Mucosa of stomach (tissue), 1 donor: ENCODE data around the gene NFIA.

Experiments used
- H3K27me3 ChIP-seq: one replicate; pipeline ENCODE4 v1.7.0; 2013; ENCODE audit warnings: mild to moderate bottlenecking, low read length; ENCODE audit not compliant: control insufficient read depth, insufficient read depth
- H3K36me3 ChIP-seq: one replicate; pipeline ENCODE4 v1.7.0; 2013; ENCODE audit warnings: low read length; ENCODE audit not compliant: control insufficient read depth, insufficient read depth
- H3K4me1 ChIP-seq: one replicate; pipeline ENCODE4 v1.7.0; 2013; ENCODE audit warnings: mild to moderate bottlenecking, low read length; ENCODE audit not compliant: control insufficient read depth, insufficient read depth
- H3K4me3 ChIP-seq: one replicate; pipeline ENCODE4 v1.7.0; 2013; ENCODE audit warnings: low read length
- H3K9ac ChIP-seq: one replicate; pipeline ENCODE4 v1.7.0; 2013; ENCODE audit warnings: mild to moderate bottlenecking, low read length, moderate library complexity
- H3K9me3 ChIP-seq: one replicate; pipeline ENCODE4 v1.7.0; 2013; ENCODE audit warnings: mild to moderate bottlenecking, low read length, moderate library complexity; ENCODE audit not compliant: control insufficient read depth
- donor health status: Pancreatic carcinoma.

Gene NFIA

DNA sequence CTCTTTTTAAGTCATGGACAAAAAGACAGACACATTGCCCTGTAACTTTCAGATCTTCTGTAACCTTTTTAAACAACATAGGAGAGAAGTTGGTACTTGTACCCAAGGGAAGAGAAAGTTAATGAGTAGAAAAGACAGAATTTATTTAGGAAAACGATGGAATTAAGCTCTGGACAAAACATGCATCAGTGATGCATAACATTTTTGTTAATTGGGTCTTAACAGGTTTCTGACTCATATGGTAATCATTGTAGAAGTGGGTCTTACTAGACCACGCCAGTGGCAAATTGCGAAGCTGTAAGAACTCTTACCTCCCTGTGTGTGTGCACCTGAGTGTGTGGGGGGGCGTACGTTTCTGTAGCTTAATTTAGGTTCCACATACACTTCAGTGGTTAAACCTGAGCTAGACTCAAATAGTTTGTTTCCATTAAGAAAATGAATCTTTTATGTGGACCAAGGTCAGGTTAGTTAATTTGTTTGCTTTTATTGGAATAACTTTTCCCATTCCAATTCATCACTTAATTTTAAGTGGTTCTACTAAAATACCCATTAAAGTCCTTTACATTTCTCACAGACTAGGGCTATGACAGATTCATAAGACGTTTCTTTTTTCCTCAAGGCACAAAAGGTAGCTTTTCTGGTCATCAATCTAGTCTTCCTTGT is 48.1 kb downstream of the NFIA start:
- Histone ChIP-seq H3K9ac (no peak overlapping the region), H3K4me3 (no peak overlapping the region), H3K36me3 (no peaks in the 10 kb centered on the region), H3K4me1 (peaks cover 13% of the 10 kb centered on the region), H3K9me3 (no peaks in the 10 kb centered on the region), H3K27me3 (no peaks in the 10 kb centered on the region)

DNA sequence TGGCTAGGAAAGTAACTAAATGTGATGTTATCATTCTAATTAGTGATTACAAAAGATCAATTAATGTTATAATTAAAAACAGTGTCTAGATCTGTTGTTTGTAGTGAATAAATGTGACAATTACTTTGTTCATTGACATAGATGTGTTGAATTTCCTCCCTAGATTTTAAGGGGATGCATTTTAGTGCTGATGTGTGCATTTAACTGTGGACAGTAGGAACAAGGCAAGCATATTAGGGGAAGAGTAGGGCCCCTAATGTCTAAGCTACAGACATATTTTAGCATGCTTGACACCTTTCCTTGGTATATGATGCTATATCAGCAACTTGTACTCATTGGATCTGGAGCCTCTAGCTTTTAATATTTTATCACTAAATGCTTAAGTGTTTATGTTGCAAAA is 48.9 kb downstream of the NFIA start:
- H3K27me3 ChIP-seq, result no peaks in the 10 kb centered on the region
- no peak overlapping the region for H3K9ac ChIP-seq
- no peaks in the 10 kb centered on the region for H3K9me3 ChIP-seq
- H3K4me3 ChIP-seq, result no peak overlapping the region
- H3K36me3 ChIP-seq, result no peaks in the 10 kb centered on the region
- H3K4me1 ChIP-seq, result peaks cover 13% of the 10 kb centered on the region

DNA sequence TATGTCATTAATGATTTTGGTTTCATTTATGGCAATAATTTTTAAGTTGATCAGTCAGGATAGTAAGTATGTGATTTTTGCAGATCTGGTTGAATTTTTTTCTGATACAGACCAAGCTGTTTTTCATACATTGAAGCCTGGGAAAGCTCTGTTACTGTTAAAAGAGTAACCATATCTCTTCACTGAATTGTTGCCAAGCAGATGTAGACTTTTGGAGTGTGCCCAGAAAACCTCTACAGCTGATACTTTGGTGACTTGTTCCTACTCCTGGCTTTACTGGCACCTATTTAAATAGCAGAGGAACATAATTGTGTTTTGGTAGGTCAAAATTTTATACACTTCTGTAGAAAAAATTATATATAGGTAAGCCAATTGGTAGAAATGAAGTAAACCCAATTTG is 49.4 kb downstream of the NFIA start:
- no peaks in the 10 kb centered on the region for H3K36me3 ChIP-seq
- no peak overlapping the region for H3K4me3 ChIP-seq
- no peak overlapping the region for H3K9ac ChIP-seq
- no peaks in the 10 kb centered on the region for H3K9me3 ChIP-seq
- H3K4me1 ChIP-seq, result peaks cover 13% of the 10 kb centered on the region
- H3K27me3 ChIP-seq, result no peaks in the 10 kb centered on the region

DNA sequence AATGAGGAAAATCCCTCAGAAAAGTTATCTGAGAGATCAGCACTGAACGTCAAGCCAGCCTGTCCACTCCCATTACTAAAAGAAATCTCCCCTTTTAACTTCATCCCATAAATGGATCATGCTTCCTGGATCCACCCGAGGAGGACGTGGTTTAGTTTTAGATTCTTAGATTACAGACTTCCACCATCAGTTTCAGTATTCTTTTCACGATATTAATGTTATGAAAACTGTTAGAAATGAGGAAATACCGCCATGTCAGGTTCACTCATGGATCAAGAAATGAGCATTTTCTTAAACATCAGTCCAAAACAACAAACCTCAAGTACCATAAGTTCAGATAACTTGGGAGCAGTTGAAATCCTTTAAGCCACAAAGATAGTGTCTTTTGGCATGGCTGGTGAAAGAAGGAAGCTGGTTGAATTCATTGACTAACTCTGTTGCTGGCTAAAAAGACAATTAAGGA is 49.8 kb downstream of the NFIA start:
- Histone ChIP-seq H3K27me3 (no peaks in the 10 kb centered on the region), H3K4me1 (peaks cover 13% of the 10 kb centered on the region), H3K36me3 (no peaks in the 10 kb centered on the region), H3K4me3 (no peak overlapping the region), H3K9me3 (no peaks in the 10 kb centered on the region), H3K9ac (no peak overlapping the region)

DNA sequence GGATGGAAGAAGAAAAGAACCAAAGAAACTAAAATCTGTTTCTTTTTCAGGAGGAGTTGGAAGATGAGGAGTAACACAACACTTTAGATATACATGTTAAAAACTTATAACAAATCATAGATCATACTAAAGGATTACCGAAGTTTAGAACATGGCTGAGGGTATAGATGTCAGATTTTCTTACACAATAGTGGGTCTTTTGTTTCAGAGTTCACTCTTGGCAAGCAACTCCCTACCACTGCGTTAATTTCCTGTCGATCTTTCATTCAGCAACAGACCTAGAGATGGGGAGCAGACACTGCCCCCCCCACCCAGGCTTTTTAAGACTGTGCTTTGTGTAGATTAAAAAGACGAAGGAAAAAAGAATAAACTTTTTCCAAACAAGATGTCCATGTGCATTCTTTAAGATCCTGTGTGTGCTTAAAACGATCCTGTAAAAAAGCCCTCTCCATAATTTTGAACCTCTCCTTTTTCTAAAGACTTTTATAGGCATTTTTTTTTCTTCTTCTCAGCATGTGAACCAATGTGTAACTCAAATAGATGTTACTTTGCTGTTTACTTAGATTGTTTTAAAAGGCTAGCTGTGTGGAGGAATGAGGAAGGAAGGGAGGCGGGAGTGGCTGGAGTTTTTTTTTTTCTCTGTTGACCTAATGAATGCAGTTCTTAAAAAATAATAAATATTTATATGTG is 50.4 kb downstream of the NFIA start:
- no peaks in the 10 kb centered on the region for H3K27me3 ChIP-seq
- no peaks in the 10 kb centered on the region for H3K9me3 ChIP-seq
- H3K4me3 ChIP-seq, result no peak overlapping the region
- no peak overlapping the region for H3K9ac ChIP-seq
- H3K4me1 ChIP-seq, result peaks cover 13% of the 10 kb centered on the region
- H3K36me3 ChIP-seq, result no peaks in the 10 kb centered on the region

DNA sequence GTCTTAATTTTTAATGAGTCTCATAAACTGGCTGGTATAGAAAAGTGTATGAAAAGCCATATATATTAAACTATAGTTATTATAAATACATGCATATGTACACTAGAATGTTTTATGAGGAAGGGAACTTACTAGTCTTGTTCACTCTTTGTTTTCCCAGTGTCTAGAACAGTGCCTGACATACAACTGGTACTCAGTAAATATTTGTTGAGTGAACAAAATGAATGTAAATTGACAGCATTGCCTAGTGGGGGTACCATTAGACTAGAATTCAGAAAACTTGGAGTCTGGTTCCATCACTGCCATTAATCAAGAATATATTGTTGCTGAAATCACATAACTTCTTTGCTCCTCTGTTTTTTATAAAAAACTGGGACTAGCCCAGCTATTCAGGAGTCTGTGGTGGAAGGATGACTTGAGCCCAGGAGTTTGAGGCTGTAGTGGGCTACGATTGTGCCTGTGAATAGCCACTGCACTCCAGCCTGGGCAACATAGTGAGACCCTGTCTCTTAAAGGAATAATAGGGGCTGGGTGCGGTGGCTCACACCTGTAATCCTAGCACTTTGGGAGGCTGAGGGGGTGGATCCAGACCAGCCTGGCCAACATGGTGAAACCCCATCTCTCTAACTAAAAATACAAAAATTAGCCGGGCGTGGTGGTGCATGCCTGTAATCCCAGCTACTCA is 51.1 kb downstream of the NFIA start:
- no peaks in the 10 kb centered on the region for H3K9me3 ChIP-seq
- peaks cover 13% of the 10 kb centered on the region for H3K4me1 ChIP-seq
- no peaks in the 10 kb centered on the region for H3K36me3 ChIP-seq
- H3K4me3 ChIP-seq, result no peak overlapping the region
- H3K27me3 ChIP-seq, result no peaks in the 10 kb centered on the region
- H3K9ac ChIP-seq, result no peak overlapping the region

DNA sequence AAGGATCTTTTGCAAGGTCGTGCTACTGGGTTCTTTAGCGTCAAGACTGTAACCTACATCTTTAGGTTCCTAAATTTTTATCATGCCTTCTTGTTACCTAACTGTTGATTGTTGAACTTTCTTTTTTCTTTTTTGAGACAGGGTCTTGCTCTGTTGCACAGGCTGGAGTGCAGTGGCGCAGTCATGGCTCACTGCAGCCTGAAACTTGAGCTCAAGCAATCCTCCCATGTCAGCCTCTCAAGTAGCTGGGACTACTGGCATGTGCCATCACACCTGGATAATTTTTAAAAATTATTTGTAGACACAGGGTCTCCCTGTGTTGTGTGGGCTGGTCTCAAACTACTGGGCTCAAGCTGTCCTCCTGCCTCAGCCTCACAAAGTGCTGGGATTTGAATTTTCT is 52.9 kb downstream of the NFIA start:
- Histone ChIP-seq H3K27me3 (no peaks in the 10 kb centered on the region), H3K9me3 (no peaks in the 10 kb centered on the region), H3K36me3 (no peaks in the 10 kb centered on the region), H3K9ac (no peak overlapping the region), H3K4me3 (no peak overlapping the region), H3K4me1 (peaks cover 13% of the 10 kb centered on the region)

DNA sequence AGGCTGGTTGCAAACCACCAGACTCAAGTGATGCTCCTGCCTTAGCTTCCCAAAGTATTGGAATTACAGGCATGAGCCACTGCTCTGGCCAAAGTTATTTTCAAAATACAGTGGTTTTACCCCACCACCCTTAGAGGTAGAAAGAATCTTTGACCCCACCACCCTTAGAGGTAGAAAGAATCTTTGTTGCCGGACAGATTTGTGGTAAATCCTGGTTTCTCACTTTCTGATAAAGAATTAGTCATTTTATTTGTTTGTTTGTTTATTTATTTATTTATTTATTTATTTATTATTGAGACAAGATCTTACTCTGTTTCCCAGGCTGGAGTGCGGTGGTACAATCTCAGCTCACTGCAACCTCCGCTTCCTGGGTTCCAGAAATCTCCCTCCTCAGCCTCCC is 55.9 kb downstream of the NFIA start:
- no peaks in the 10 kb centered on the region for H3K36me3 ChIP-seq
- no peaks in the 10 kb centered on the region for H3K27me3 ChIP-seq
- H3K9me3 ChIP-seq, result no peaks in the 10 kb centered on the region
- no peak overlapping the region for H3K9ac ChIP-seq
- H3K4me1 ChIP-seq, result peaks cover 9% of the 10 kb centered on the region
- H3K4me3 ChIP-seq, result no peak overlapping the region

DNA sequence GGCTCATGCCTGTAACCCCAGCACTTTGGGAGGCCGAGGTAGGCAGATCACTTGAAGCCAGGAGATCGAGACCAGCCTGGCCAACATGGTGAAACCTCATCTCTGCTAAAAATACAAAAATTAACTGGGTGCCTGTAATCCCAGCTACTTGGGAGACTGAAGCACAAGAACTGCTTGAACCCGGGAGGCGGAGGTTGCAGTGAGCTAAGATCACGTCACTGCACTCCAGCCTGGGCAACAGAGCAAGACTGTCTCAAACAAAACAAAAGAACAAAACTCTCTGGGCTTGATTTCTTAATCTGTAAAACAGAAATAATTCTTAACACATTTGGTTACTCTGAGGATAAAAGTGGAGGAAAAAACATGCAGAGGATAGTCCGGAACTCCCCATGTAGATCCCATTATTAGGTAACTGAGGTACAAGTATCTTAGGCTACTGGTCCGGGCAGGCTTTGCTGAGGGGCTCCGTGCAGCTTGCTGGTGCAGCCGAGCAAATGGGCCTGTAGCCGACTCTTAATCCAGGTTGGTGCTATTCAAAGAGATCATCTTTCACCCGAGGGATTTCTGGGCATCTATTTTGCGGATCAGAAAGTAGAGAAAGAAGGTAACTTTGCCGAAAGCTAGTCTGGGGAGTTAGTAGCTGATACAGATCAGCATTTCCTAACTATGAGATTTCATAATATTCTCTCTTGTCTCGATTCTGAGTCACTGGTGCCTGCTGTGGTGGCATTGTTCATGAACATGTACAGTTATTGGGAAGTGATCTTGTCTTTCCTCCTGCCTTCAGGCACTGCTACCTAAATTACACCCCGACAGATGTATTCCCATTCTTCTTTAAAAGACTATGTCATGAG is 56.8 kb downstream of the NFIA start:
- no peaks in the 10 kb centered on the region for H3K36me3 ChIP-seq
- no peaks in the 10 kb centered on the region for H3K9me3 ChIP-seq
- H3K4me1 ChIP-seq, result peaks cover 18% of the 10 kb centered on the region
- no peaks in the 10 kb centered on the region for H3K27me3 ChIP-seq
- no peak overlapping the region for H3K4me3 ChIP-seq
- H3K9ac ChIP-seq, result no peak overlapping the region

DNA sequence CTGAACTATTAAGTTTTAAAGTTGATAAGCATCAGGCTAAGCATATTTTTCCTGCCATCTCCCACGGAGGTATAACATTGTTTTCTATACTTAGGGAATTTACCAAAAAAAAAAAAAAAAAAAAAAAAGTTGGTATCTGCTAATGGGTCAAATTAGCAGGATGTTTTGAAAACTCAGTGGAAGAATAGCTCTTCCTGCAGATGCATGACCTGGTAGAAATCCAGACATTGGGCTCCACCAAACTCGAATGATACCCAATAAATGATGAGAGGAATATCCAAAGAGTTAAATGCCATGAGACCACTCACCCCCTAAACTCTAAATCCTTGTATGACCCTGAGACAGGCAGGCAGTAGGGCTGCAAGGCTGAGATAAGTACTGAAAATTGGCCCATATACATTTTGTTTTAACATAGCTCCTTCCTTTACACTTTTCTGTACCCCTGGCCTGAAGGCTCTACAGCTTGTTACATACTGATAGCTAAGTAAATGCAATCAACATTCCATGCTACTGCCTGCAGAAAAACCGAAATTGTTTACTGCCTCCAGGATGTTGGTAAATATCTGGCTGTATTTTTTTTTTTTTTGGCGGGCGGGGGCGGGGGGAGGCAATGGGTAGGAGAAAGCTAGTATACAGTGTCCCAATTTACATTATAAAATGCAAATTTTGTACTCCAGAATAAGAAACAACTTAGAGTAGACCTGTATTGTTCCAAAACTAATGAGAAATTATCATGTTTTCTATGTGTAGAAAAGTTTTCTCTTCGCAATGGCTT is 57.6 kb downstream of the NFIA start:
- no peaks in the 10 kb centered on the region for H3K27me3 ChIP-seq
- H3K9me3 ChIP-seq, result no peaks in the 10 kb centered on the region
- H3K36me3 ChIP-seq, result no peaks in the 10 kb centered on the region
- peaks cover 21% of the 10 kb centered on the region for H3K4me1 ChIP-seq
- H3K4me3 ChIP-seq, result no peak overlapping the region
- H3K9ac ChIP-seq, result no peak overlapping the region

DNA sequence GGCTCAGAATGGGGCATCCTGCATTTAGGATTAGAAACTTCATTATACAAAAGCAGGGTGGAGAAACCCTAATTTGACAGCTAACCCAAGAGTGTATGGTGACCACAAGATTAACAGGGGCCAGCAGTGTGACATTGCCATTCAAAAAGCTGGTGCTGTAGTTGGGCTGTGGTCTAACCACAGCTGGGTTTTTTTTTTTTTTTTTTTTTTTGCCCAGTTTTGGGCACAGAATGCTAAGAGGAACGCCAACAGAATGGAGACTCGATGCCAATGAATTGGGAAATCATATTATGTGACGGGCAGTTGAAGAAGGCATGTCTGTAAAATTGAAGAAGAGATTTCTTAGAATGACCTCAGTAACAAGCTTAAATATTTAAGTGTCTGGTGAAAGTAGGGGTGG is 58.4 kb downstream of the NFIA start:
- H3K36me3 ChIP-seq, result no peaks in the 10 kb centered on the region
- no peak overlapping the region for H3K9ac ChIP-seq
- H3K4me3 ChIP-seq, result no peak overlapping the region
- no peaks in the 10 kb centered on the region for H3K9me3 ChIP-seq
- H3K27me3 ChIP-seq, result no peaks in the 10 kb centered on the region
- H3K4me1 ChIP-seq, result peaks cover 21% of the 10 kb centered on the region
